Rectal smooth muscle tissue (tissue), 1 donor: Measurements from ENCODE around the gene LARGE1.

Source experiments
- H3K27ac ChIP-seq: one replicate; pipeline ENCODE4 v1.7.0; 2013; ENCODE audit warnings: low read depth, low read length, inconsistent platforms
- H3K27me3 ChIP-seq: one replicate; pipeline ENCODE4 v1.7.0; 2013; ENCODE audit warnings: low read length; ENCODE audit not compliant: control insufficient read depth, insufficient read depth
- H3K36me3 ChIP-seq: one replicate; pipeline ENCODE4 v1.7.0; 2013; ENCODE audit warnings: low read length; ENCODE audit not compliant: control insufficient read depth, insufficient read depth
- H3K4me1 ChIP-seq: one replicate; pipeline ENCODE4 v1.7.0; 2013; ENCODE audit warnings: low read length; ENCODE audit not compliant: control insufficient read depth, insufficient read depth
- H3K4me3 ChIP-seq: one replicate; pipeline ENCODE4 v1.7.0; 2013; ENCODE audit warnings: low read length
- H3K9ac ChIP-seq: one replicate; pipeline ENCODE4 v1.7.0; 2013; ENCODE audit warnings: low read length

LARGE1 gene

GRCh38 chr22:33354928-33355327 is 565.3 kb downstream of the LARGE1 start:
- Histone ChIP-seq H3K4me3 (no peak overlapping the region), H3K27me3 (no peaks in the 10 kb centered on the region), H3K27ac (no peak overlapping the region), H3K36me3 (no peaks in the 10 kb centered on the region), H3K9ac (no peak overlapping the region), H3K4me1 (no peaks in the 10 kb centered on the region)

- no peak overlapping the region for H3K4me3 ChIP-seq
- no peaks in the 10 kb centered on the region for H3K36me3 ChIP-seq
- no peaks in the 10 kb centered on the region for H3K4me1 ChIP-seq
- H3K27me3 ChIP-seq: no peaks in the 10 kb centered on the region
- H3K27ac ChIP-seq: no peak overlapping the region
- H3K9ac ChIP-seq: no peak overlapping the region
Observed at GRCh38 chr22:33353502-33353901, 566.8 kb downstream of the LARGE1 start.

- Histone ChIP-seq H3K4me1 (no peaks in the 10 kb centered on the region), H3K9ac (no peak overlapping the region), H3K27me3 (no peaks in the 10 kb centered on the region), H3K27ac (no peak overlapping the region), H3K4me3 (no peak overlapping the region), H3K36me3 (no peaks in the 10 kb centered on the region)
Observed at GRCh38 chr22:33352768-33353167, 567.5 kb downstream of the LARGE1 start.

GRCh38 chr22:33350961-33351360 is 569.3 kb downstream of the LARGE1 start:
- Histone ChIP-seq H3K27ac (no peak overlapping the region), H3K4me1 (no peaks in the 10 kb centered on the region), H3K9ac (no peak overlapping the region), H3K4me3 (no peak overlapping the region), H3K36me3 (no peaks in the 10 kb centered on the region), H3K27me3 (no peaks in the 10 kb centered on the region)

- Histone ChIP-seq H3K4me1 (no peaks in the 10 kb centered on the region), H3K4me3 (no peak overlapping the region), H3K27me3 (no peaks in the 10 kb centered on the region), H3K27ac (no peak overlapping the region), H3K36me3 (no peaks in the 10 kb centered on the region), H3K9ac (no peak overlapping the region)
Observed at GRCh38 chr22:33350491-33350890, 569.8 kb downstream of the LARGE1 start.

GRCh38 chr22:33347002-33347401 is 573.3 kb downstream of the LARGE1 start:
- H3K36me3 ChIP-seq: peaks cover 2% of the 10 kb centered on the region
- H3K9ac ChIP-seq: no peak overlapping the region
- H3K27me3 ChIP-seq: no peaks in the 10 kb centered on the region
- no peak overlapping the region for H3K4me3 ChIP-seq
- no peak overlapping the region for H3K27ac ChIP-seq
- no peaks in the 10 kb centered on the region for H3K4me1 ChIP-seq

GRCh38 chr22:33341611-33342010 is 578.7 kb downstream of the LARGE1 start:
- Histone ChIP-seq H3K27me3 (no peaks in the 10 kb centered on the region), H3K36me3 (peaks cover 7% of the 10 kb centered on the region), H3K9ac (no peak overlapping the region), H3K4me3 (no peak overlapping the region), H3K4me1 (no peaks in the 10 kb centered on the region), H3K27ac (no peak overlapping the region)

GRCh38 chr22:33337524-33337923 is 582.8 kb downstream of the LARGE1 start:
- H3K4me3 ChIP-seq: no peak overlapping the region
- peaks cover 7% of the 10 kb centered on the region for H3K36me3 ChIP-seq
- H3K4me1 ChIP-seq: no peaks in the 10 kb centered on the region
- H3K27me3 ChIP-seq: no peaks in the 10 kb centered on the region
- H3K9ac ChIP-seq: no peak overlapping the region
- H3K27ac ChIP-seq: no peak overlapping the region

- Histone ChIP-seq H3K27me3 (no peaks in the 10 kb centered on the region), H3K4me1 (no peaks in the 10 kb centered on the region), H3K36me3 (peaks cover 9% of the 10 kb centered on the region), H3K4me3 (no peak overlapping the region), H3K9ac (no peak overlapping the region), H3K27ac (no peak overlapping the region)
Observed at GRCh38 chr22:33335611-33336279, 584.5 kb downstream of the LARGE1 start.

- H3K36me3 ChIP-seq: peaks cover 9% of the 10 kb centered on the region
- no peak overlapping the region for H3K27ac ChIP-seq
- H3K27me3 ChIP-seq: no peaks in the 10 kb centered on the region
- H3K4me3 ChIP-seq: no peak overlapping the region
- no peaks in the 10 kb centered on the region for H3K4me1 ChIP-seq
- H3K9ac ChIP-seq: no peak overlapping the region
Observed at GRCh38 chr22:33332538-33332937, 587.7 kb downstream of the LARGE1 start.

GRCh38 chr22:33331017-33331416 is 589.3 kb downstream of the LARGE1 start:
- no peak overlapping the region for H3K4me3 ChIP-seq
- peaks cover 4% of the 10 kb centered on the region for H3K36me3 ChIP-seq
- H3K27ac ChIP-seq: no peak overlapping the region
- H3K9ac ChIP-seq: no peak overlapping the region
- H3K4me1 ChIP-seq: no peaks in the 10 kb centered on the region
- no peaks in the 10 kb centered on the region for H3K27me3 ChIP-seq

- no peak overlapping the region for H3K27ac ChIP-seq
- no peak overlapping the region for H3K9ac ChIP-seq
- peaks cover 4% of the 10 kb centered on the region for H3K36me3 ChIP-seq
- no peaks in the 10 kb centered on the region for H3K4me1 ChIP-seq
- no peaks in the 10 kb centered on the region for H3K27me3 ChIP-seq
- no peak overlapping the region for H3K4me3 ChIP-seq
Observed at GRCh38 chr22:33330534-33330933, 589.7 kb downstream of the LARGE1 start.

GRCh38 chr22:33329398-33329797 is 590.9 kb downstream of the LARGE1 start:
- no peaks in the 10 kb centered on the region for H3K4me1 ChIP-seq
- H3K9ac ChIP-seq: no peak overlapping the region
- no peak overlapping the region for H3K27ac ChIP-seq
- H3K4me3 ChIP-seq: no peak overlapping the region
- no peaks in the 10 kb centered on the region for H3K27me3 ChIP-seq
- H3K36me3 ChIP-seq: peaks cover 4% of the 10 kb centered on the region
